Neural crest cell (in vitro differentiated cells): ENCODE measurements around the gene BDKRB2. TPM values are rescaled to one million over a fixed set of nuclear protein-coding genes. Genes with fewer than 3 reads are reported as not detected.

Experiments used
- DNase-seq: peaks from one replicate; pipeline ENCODE4 v3.0.0; 2021; ENCODE audit warnings: low read depth, mixed read lengths, low spot score
- H3K27ac Mint-ChIP-seq: one replicate; pipeline ENCODE4 v1.8.0; 2021; ENCODE audit warnings: mild to moderate bottlenecking, mixed read lengths; ENCODE audit not compliant: unreplicated experiment
- H3K27me3 Mint-ChIP-seq: 2 replicates; pipeline ENCODE4 v1.8.0; 2021; ENCODE audit warnings: low read depth, mild to moderate bottlenecking, mixed read lengths
- H3K36me3 Mint-ChIP-seq: 2 replicates; pipeline ENCODE4 v1.8.0; 2021; ENCODE audit warnings: low read depth, mild to moderate bottlenecking, mixed read lengths
- H3K4me1 Mint-ChIP-seq: 2 replicates; pipeline ENCODE4 v1.8.0; 2021; ENCODE audit warnings: mixed read lengths
- H3K4me3 Mint-ChIP-seq: one replicate; pipeline ENCODE4 v1.8.0; 2021; ENCODE audit warnings: mild to moderate bottlenecking, mixed read lengths
- H3K9me3 Mint-ChIP-seq: 2 replicates; pipeline ENCODE4 v1.8.0; 2021; ENCODE audit warnings: mixed read lengths
- CTCF ChIP-seq: fragments of 200-600 bp; sonication (generic); conservative IDR thresholded peaks from 2 replicates; pipeline ENCODE4 v1.5.0; 2021; ENCODE audit warnings: antibody characterized with exemption, mild to moderate bottlenecking
- long read RNA-seq: library from polyadenylated mRNA; unstranded; transcript quantifications from one replicate; pipeline ENCODE4 v2.0.0, GENCODE V29; 2020
- total RNA-seq: library from RNA; stranded (reverse); gene quantifications from 2 replicates; pipeline ENCODE4 v1.2.1, GENCODE V29; 2021

Gene BDKRB2
- total RNA-seq: 0.09 and 0.18 TPM in 2 replicates
- long read RNA-seq: 0 reads

DNA sequence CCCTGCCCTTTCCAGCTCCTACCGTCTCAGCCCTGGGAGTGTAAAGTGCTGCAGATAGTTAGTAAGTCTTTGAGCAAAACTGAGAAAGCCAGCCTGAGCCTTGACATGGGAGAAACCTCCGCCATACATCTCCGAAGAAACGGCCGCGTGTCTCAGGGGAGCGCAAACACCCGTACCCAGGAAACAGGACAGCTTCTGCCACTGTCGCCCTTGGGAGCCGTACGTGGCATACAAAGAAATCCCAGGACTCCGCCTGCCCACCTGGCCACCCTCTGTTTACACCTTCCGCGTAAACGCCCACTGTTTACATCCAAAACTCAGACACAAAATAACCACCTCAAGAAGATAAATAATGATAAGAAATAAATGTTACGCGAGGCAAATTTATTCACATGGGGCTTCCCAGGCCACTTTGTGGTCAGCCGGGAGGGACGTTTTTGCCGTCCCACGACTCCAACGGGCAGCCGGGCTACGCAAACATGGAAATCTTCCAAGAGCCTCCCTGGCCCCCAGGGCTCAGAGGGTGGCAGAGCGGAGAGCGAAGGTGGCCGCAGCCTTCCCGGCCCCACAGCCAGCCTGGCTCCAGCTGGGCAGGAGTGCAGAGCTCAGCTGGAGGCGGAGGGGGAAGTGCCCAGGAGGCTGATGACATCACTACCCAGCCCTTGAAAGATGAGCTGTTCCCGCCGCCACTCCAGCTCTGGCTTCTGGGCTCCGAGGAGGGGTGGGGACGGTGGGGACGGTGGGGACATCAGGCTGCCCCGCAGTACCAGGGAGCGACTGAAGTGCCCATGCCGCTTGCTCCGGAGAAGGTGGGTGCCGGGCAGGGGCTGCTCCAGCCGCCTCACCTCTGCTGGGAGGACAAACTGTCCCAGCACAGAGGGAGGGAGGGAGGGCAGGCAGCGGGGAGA, at the start of gene BDKRB2:
Gene BDKRB2, plus strand, starts transcription at position 689 of the 908 bp plus-strand sequence. CDS start 32,269 bp downstream, outside the sequence.
- DNase-seq: peak; percentile 47
- TF ChIP-seq CTCF: no peak
- Mint-ChIP-seq H3K4me3 (peak within 1 kb of the TSS; percentile 82), H3K9me3 (no peaks in the 10 kb centered on the region), H3K27ac (peak within 1 kb of the TSS; percentile 57), H3K4me1 (peaks cover 12% of the 10 kb centered on the region), H3K27me3 (peaks cover 23% of the 10 kb centered on the region), H3K36me3 (no peaks in the 10 kb centered on the region)

DNA sequence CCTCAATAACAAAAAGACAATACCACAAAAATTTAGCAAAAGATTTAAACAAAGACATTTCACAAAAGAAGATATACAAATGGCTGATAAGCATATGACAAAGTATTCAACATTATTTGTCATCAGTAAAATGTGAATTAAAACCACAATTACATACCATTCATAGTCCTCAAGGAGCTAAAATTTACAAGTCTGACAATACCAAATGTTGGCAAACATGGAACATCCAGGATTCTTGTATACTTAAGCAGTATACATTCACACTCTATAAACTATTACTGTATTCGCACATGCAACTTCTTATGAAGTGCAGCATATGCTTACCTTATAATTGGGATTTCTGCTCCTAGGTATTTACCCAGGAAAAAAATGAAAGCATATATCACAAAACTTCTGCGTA, 49.7 kb upstream of the BDKRB2 start:
- H3K36me3 Mint-ChIP-seq: no peaks in the 10 kb centered on the region
- no peak for TF ChIP-seq CTCF
- H3K4me1 Mint-ChIP-seq: no peaks in the 10 kb centered on the region
- H3K4me3 Mint-ChIP-seq: no peak overlapping the region
- DNase-seq: no peak
- no peak overlapping the region for H3K27ac Mint-ChIP-seq
- no peaks in the 10 kb centered on the region for H3K27me3 Mint-ChIP-seq
- H3K9me3 Mint-ChIP-seq: peaks cover 5% of the 10 kb centered on the region

DNA sequence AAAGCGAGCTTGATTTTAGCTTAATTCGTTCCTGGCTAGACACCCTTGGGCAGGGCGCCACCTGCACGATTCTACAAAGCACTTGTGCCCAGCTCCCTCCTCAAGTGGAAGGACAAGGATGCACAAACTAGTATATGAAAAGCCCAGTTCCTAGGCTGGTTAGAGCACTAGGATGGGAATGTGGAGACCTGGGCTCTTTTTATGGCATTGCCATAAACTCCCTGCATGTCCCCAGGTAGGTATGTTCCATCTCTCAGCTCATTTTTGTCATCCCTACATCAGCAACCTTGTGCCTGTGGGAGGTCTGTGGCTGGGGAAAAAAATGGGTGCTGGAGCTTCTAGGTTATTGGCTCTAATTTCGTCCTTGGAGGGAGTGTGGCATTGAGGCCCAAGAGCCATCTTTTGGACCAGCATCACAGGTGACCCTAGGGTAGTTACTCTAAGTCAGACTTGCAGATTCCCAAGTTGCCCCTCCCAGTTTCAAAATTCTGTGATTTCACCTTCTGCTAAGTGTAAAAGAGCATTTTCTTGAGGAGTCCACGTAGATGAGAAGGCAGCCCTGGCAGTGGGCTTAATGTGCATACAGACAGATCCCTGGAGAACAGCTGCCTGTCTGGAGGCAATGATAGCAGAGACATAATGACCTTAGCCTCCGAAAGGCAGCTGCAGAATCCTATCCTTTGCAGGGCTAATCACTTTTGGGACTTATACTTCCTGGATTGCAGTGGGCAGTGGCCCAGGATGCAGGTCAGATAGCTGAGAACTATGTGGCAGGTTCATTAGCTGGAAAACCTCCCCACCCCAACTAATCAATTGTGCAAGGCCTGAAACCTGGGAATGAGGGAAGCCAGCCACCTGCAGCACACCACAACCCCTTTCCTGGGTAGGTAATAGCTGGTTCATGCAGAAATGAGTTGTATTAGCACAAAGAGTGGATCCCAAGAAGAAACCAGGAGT, 47.6 kb upstream of the BDKRB2 start:
- Mint-ChIP-seq H3K27me3 (no peaks in the 10 kb centered on the region), H3K4me1 (no peaks in the 10 kb centered on the region), H3K9me3 (peaks cover 5% of the 10 kb centered on the region), H3K36me3 (no peaks in the 10 kb centered on the region), H3K27ac (no peak overlapping the region), H3K4me3 (no peak overlapping the region)
- TF ChIP-seq CTCF: no peak
- no peak for DNase-seq

GRCh38 chr14:96158735-96159134, 45.9 kb upstream of the BDKRB2 start:
- no peak for TF ChIP-seq CTCF
- Mint-ChIP-seq H3K4me1 (no peaks in the 10 kb centered on the region), H3K9me3 (peaks cover 4% of the 10 kb centered on the region), H3K36me3 (no peaks in the 10 kb centered on the region), H3K27me3 (no peaks in the 10 kb centered on the region), H3K4me3 (no peak overlapping the region), H3K27ac (no peak overlapping the region)
- no peak for DNase-seq

DNA sequence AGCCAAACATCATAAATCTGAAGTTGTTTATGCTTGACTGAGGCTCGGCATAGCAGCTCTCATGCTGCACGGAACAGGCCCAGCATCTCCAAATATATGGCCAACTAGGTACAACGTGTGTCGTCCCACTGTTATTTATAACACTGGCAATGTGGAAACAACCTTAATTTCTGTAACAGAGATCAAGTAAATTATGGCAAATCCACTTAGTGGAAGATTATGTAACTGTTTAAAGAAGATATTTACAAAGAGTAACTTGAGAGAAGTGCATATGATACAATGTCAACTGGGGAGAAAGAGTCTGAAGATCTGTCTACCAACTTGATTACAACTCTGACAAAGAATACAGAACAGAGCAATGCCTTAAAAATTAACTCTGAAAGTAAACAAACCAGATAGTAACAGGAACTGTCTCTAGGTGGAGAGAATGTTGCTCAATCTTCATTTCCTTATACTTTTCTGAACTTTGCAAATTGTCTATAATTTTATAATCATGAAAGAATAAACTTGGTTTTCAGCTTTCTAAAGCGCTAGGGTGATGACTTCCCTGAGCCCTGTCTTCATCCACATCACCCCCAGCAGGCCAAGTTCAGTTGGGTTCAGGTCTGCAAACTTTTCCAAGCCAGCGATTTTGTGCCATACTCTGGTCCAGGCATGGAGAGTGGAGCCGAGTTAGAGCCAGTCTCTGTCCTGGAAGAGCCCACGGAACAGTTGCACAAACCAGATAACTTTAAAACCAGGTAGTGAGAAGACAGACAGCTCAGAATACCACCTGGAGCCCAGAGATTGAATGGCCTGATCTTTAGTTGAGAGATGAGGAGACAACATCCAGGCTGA, 44.3 kb upstream of the BDKRB2 start:
- TF ChIP-seq CTCF: no peak
- no peak for DNase-seq
- Mint-ChIP-seq H3K27me3 (no peaks in the 10 kb centered on the region), H3K36me3 (no peaks in the 10 kb centered on the region), H3K4me1 (no peaks in the 10 kb centered on the region), H3K4me3 (no peak overlapping the region), H3K9me3 (no peaks in the 10 kb centered on the region), H3K27ac (no peak overlapping the region)
